Stimulated activated memory B cell treated with anti-CD40 and anti-IgM and Interleukin-4, amounts not matched to agents 10 μg/mL and 1 μg/mL and 100 μg/mL, for 72 hours (primary cell): Measurements from ENCODE around the gene ENAH.

Experiments
- ATAC-seq: fragments of 150-1000 bp; cut with Tn5 transposase; 2 replicates; pipeline ENCODE4 v1.10.0; 2021
- H3K27ac Mint-ChIP-seq: one replicate; pipeline ENCODE4 v1.8.0; 2022; ENCODE audit warnings: mild to moderate bottlenecking, mixed read lengths
- H3K27me3 Mint-ChIP-seq: one replicate; pipeline ENCODE4 v1.8.0; 2022; ENCODE audit warnings: mixed read lengths
- H3K36me3 Mint-ChIP-seq: one replicate; pipeline ENCODE4 v1.8.0; 2022; ENCODE audit warnings: mixed read lengths
- H3K4me1 Mint-ChIP-seq: one replicate; pipeline ENCODE4 v1.8.0; 2022; ENCODE audit warnings: mixed read lengths
- H3K4me3 Mint-ChIP-seq: one replicate; pipeline ENCODE4 v1.8.0; 2022; ENCODE audit warnings: mild to moderate bottlenecking, moderate library complexity, mixed read lengths
- H3K9me3 Mint-ChIP-seq: one replicate; pipeline ENCODE4 v1.8.0; 2022; ENCODE audit warnings: mixed read lengths

The ENAH gene

GRCh38 chr1:225454733-225455132 is 198.2 kb downstream of the ENAH start:
- H3K27ac Mint-ChIP-seq: peak overlapping the region; percentile 26
- H3K9me3 Mint-ChIP-seq: no peaks in the 10 kb centered on the region
- ATAC-seq: peak; percentile 88
- H3K36me3 Mint-ChIP-seq: no peaks in the 10 kb centered on the region
- H3K4me1 Mint-ChIP-seq: peaks cover 10% of the 10 kb centered on the region
- no peak overlapping the region for H3K4me3 Mint-ChIP-seq
- no peaks in the 10 kb centered on the region for H3K27me3 Mint-ChIP-seq

DNA sequence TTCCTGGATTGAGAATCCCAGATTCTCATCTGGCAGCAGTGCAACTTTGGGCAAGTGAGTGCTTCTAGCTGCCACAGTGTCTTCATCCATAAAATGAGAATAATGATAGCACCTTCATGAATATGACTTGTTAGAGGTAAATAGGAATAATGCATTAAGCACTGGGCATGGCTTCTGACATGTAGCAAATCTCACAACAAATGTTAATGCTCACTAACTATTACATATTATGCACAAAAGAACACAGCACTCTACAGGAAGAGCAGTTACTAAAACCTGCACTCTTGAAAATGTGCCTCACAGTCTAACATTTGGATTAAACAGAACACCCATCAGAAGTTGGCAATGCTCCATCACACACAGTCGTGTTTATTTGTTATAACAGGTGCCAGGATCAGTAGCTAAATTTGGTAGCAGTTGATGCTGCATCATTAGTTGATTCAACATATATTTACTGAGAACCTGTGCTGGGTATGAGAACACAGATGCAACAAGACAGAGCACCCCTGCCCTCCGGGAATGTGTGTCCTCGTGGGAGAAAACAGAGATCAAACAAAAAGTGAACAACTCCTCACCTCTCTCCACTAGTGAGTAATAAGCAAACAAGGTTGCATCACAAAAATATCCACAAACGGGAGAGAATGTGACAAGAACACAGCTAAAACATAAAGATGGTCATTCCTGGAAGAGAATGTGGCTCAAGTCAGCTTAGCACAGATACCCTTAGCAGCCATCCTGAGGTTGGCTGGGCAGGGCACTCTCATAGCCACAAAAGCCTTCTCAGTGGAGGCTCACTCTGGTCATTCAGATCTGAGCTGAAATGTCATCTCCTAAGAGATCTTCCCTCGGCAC is 198.9 kb downstream of the ENAH start:
- Mint-ChIP-seq H3K4me1 (peaks cover 9% of the 10 kb centered on the region), H3K36me3 (no peaks in the 10 kb centered on the region), H3K27ac (peak overlapping the region; percentile 26), H3K9me3 (no peaks in the 10 kb centered on the region), H3K4me3 (no peak overlapping the region), H3K27me3 (no peaks in the 10 kb centered on the region)
- ATAC-seq: peak; percentile 8

GRCh38 chr1:225451840-225452515 is 200.9 kb downstream of the ENAH start:
- no peak overlapping the region for H3K4me3 Mint-ChIP-seq
- H3K27ac Mint-ChIP-seq: no peak overlapping the region
- ATAC-seq: no peak
- no peaks in the 10 kb centered on the region for H3K36me3 Mint-ChIP-seq
- H3K4me1 Mint-ChIP-seq: peaks cover 9% of the 10 kb centered on the region
- H3K27me3 Mint-ChIP-seq: no peaks in the 10 kb centered on the region
- no peaks in the 10 kb centered on the region for H3K9me3 Mint-ChIP-seq

DNA sequence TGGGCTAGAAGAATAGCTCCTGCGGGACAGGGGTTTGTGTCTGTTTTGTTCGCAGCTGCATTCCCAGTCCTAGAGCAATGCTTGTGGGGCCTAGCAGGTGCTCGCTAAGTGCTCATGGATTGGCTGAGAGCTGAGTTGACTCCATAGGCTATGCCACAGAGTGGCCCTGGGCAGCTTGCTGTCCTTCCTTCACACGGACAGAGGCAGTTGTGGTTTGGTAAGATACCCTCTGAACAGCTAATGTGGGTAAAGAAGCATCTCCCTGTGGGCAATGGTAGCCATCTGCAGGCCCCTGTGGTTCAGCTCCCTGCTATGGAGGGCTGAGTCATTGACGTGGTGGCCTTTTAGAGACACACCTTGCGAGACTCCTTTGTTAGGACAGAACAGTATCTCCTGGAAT is 201.6 kb downstream of the ENAH start:
- Mint-ChIP-seq H3K4me1 (peaks cover 9% of the 10 kb centered on the region), H3K27ac (no peak overlapping the region), H3K4me3 (no peak overlapping the region), H3K36me3 (no peaks in the 10 kb centered on the region), H3K9me3 (no peaks in the 10 kb centered on the region), H3K27me3 (no peaks in the 10 kb centered on the region)
- ATAC-seq: no peak

- H3K4me3 Mint-ChIP-seq: no peak overlapping the region
Measured at GRCh38 chr1:225450491-225451191, 202.3 kb downstream of the ENAH start.

GRCh38 chr1:225449774-225450173 is 203.1 kb downstream of the ENAH start:
- peaks cover 16% of the 10 kb centered on the region for H3K4me1 Mint-ChIP-seq
- H3K27ac Mint-ChIP-seq: no peak overlapping the region
- no peak for ATAC-seq
- H3K27me3 Mint-ChIP-seq: no peaks in the 10 kb centered on the region
- no peaks in the 10 kb centered on the region for H3K36me3 Mint-ChIP-seq
- H3K9me3 Mint-ChIP-seq: no peaks in the 10 kb centered on the region
- H3K4me3 Mint-ChIP-seq: no peak overlapping the region

More at GRCh38 chr1:225450491-225451191, 202.3 kb downstream of the ENAH start:
- no peak for ATAC-seq
- Mint-ChIP-seq H3K4me1 (peaks cover 12% of the 10 kb centered on the region), H3K27ac (no peak overlapping the region), H3K27me3 (no peaks in the 10 kb centered on the region), H3K36me3 (no peaks in the 10 kb centered on the region), H3K9me3 (no peaks in the 10 kb centered on the region)

DNA sequence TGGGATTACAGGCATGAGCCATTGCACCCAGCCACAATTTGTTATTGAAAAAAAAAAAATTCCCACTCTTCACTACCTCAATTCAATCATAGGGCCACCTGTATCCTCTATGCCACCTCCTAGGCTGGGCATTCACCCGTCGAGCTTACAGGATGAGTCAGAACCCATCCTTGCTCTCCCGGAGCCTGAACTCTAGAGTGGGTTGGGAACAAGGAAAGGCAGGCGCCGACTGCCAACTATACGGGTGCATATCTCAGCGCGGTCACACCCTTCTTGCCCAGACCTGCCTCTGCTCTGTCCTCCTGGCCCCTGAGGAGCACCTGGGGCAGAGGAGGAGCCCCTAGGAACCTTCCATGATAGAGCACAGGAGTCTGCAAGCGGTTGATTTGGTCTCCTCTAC is 203.7 kb downstream of the ENAH start:
- H3K4me1 Mint-ChIP-seq: peaks cover 17% of the 10 kb centered on the region
- H3K36me3 Mint-ChIP-seq: no peaks in the 10 kb centered on the region
- H3K4me3 Mint-ChIP-seq: no peak overlapping the region
- H3K9me3 Mint-ChIP-seq: no peaks in the 10 kb centered on the region
- H3K27me3 Mint-ChIP-seq: no peaks in the 10 kb centered on the region
- no peak for ATAC-seq
- no peak overlapping the region for H3K27ac Mint-ChIP-seq

DNA sequence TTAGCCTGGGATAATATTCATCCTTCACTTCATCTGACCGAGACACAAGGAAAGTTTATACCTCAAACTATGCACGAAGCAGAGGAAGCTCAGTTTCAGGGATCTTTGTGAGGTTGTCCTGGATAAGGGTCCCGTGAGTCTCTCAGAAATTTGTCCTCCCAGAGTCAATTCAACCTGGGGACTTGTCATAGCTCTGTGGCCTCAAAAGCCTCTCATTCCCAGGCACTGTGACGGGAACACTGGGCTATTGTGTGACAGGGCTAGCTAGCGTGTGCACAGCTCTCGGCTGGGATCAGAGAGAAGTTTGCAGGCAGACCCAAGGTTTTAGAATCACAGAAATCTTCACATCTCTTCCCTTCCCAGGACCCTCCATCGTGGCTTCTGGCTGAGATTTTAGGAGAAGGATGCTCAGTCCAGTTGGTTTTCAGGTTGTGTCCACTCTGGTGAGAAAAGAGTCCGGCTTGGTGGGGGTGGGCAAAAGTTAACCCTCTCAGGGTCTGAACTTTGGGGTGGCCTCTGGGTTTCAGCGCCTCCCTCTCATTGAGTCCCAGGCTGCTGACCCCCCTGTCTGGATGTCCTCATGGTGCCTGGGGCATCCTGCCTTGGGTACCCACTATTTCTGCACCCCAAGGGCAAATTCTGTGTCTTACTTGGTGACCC is 204.6 kb downstream of the ENAH start:
- H3K36me3 Mint-ChIP-seq: no peaks in the 10 kb centered on the region
- H3K4me3 Mint-ChIP-seq: no peak overlapping the region
- ATAC-seq: no peak
- no peaks in the 10 kb centered on the region for H3K27me3 Mint-ChIP-seq
- no peaks in the 10 kb centered on the region for H3K9me3 Mint-ChIP-seq
- H3K27ac Mint-ChIP-seq: no peak overlapping the region
- H3K4me1 Mint-ChIP-seq: peaks cover 25% of the 10 kb centered on the region

GRCh38 chr1:225447650-225448089 is 205.3 kb downstream of the ENAH start:
- Mint-ChIP-seq H3K4me3 (no peak overlapping the region), H3K27ac (no peak overlapping the region)
- ATAC-seq: no peak

DNA sequence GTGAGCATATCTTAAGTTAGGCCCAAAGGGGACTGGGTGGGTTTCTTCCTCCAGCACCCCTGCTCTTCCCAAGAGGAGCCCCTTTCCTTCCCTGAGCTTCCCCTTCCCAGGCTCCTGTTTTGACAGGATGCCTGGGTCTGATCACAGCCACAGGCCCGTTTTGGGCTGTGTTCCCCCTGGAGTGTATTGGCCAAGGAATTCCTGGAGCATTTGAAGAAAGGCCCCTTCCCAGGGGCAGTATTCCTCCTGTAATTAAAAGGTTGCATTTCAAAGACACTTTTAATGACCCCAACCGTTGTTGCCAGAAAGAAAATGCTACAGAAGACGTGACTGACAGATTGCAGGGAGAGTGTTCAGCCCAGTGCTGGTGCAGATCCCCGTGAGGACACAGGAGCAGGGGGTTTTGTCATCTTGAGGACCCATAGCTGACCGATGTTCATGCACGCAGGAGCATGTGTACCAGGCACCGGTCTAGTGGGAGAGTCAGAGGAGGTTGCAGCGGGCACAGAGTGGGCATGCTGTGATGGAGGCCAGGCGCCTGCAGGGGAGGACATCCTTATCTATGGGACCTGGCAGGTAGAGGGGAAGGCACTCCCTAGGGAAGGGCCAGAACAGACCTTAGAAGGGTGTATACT is 205.8 kb downstream of the ENAH start:
- no peak overlapping the region for H3K27ac Mint-ChIP-seq
- no peaks in the 10 kb centered on the region for H3K36me3 Mint-ChIP-seq
- no peak overlapping the region for H3K4me3 Mint-ChIP-seq
- H3K4me1 Mint-ChIP-seq: peaks cover 37% of the 10 kb centered on the region
- no peaks in the 10 kb centered on the region for H3K9me3 Mint-ChIP-seq
- no peak for ATAC-seq
- no peaks in the 10 kb centered on the region for H3K27me3 Mint-ChIP-seq

More at GRCh38 chr1:225447650-225448089, 205.3 kb downstream of the ENAH start:
- Mint-ChIP-seq H3K36me3 (no peaks in the 10 kb centered on the region), H3K9me3 (no peaks in the 10 kb centered on the region), H3K27me3 (no peaks in the 10 kb centered on the region), H3K4me1 (peaks cover 31% of the 10 kb centered on the region)

DNA sequence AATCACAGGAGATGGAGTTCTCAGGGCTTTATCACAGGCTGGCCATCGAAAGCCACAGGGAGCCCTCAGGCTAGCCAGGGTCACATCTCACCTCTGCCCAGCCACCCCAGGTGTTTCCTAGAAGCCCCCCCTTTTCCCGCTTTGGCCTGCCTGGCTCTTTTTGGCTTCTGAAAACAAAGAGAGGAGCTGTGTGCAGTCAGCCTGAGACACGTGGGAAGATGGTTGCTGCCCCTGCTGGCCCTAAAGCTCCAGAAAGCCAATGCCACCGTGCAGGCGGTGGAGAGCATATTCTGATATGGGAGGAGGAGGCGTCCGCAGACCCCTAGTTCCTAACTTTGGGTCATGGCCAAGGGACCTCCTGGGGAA is 206.3 kb downstream of the ENAH start:
- Mint-ChIP-seq H3K36me3 (no peaks in the 10 kb centered on the region), H3K27ac (no peak overlapping the region), H3K9me3 (no peaks in the 10 kb centered on the region), H3K27me3 (no peaks in the 10 kb centered on the region), H3K4me3 (no peak overlapping the region), H3K4me1 (peaks cover 42% of the 10 kb centered on the region)
- ATAC-seq: no peak

DNA sequence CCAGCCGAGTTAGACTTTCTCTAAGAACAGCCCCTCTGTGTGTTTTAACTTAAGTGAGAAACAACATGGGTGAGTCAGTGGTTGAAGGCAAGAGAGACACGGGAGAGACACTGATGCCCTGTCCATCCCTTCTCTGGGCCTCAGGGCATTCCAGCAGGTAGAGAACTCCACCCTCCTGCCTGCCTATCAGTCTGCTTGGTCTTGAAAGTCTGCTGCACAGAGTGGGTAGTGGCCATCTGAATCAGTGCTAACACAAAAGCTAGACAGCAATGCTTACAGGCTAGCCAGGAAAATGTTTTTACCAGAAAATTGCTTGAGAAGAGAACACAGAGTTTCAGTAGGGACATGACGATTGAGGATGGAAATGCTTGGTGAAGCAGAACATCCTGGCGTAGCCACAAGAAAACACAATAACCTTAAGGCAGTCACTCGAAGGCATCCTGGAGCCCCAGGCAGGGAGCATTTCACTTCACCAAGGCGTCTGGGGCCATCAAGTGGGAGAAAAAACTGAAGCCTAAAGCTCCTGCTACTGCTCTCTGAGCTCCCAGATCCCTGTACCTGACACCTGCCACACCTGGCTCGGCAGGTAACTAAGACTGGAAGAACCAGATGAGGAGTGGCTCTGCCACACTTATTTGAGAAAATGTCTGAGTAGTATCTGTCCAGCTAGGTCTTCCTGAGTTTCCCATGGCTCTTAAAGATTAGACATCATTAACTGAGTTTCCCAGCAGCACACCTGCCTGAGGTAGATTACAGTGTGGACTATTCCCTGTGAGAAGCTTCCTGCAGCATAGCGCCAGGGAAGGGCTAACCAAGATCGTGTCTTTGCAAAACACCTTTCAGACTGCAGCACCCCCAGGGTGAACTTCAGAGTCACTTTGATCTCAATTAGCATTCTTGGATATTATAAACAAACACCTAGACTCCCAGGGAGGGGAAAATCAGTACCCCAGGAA is 207.0 kb downstream of the ENAH start:
- H3K4me1 Mint-ChIP-seq: peaks cover 47% of the 10 kb centered on the region
- peak overlapping the region; percentile 67 for H3K4me3 Mint-ChIP-seq
- ATAC-seq: no peak
- peak overlapping the region; percentile 92 for H3K27ac Mint-ChIP-seq
- no peaks in the 10 kb centered on the region for H3K27me3 Mint-ChIP-seq
- H3K36me3 Mint-ChIP-seq: no peaks in the 10 kb centered on the region
- H3K9me3 Mint-ChIP-seq: no peaks in the 10 kb centered on the region

DNA sequence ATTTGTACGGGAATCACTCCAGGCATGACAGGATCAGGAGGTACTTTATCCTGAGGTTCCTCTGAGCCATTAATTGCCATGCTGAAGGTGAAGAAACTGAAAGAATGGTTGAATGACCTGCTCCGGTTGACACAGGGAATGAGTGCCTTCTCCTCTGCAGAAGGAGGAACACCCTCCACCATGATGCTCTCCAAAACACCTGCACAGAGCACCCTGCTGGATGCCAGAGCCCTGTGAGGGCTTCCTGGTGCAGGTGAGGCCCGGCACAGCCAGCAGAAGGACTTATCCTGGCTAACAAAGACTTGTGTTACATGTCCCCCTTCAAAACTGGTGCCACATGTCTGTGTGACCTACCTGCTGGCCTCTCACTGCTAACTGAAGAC is 210.8 kb downstream of the ENAH start:
- peaks cover 47% of the 10 kb centered on the region for H3K4me1 Mint-ChIP-seq
- no peak overlapping the region for H3K4me3 Mint-ChIP-seq
- no peaks in the 10 kb centered on the region for H3K27me3 Mint-ChIP-seq
- peak overlapping the region; percentile 72 for H3K27ac Mint-ChIP-seq
- no peaks in the 10 kb centered on the region for H3K9me3 Mint-ChIP-seq
- H3K36me3 Mint-ChIP-seq: no peaks in the 10 kb centered on the region
- ATAC-seq: no peak
